HG03196 (cell line): Measurements from ENCODE around the gene RPLP2.
A peak's percentile ranks its signal among the peaks of the same experiment; 100 is the strongest.

Source experiments
- ATAC-seq: cut with Tn5 transposase; IDR thresholded peaks from one replicate; pipeline ENCODE4 v1.9.1; 2021; ENCODE audit not compliant: unreplicated experiment

Gene RPLP2

DNA sequence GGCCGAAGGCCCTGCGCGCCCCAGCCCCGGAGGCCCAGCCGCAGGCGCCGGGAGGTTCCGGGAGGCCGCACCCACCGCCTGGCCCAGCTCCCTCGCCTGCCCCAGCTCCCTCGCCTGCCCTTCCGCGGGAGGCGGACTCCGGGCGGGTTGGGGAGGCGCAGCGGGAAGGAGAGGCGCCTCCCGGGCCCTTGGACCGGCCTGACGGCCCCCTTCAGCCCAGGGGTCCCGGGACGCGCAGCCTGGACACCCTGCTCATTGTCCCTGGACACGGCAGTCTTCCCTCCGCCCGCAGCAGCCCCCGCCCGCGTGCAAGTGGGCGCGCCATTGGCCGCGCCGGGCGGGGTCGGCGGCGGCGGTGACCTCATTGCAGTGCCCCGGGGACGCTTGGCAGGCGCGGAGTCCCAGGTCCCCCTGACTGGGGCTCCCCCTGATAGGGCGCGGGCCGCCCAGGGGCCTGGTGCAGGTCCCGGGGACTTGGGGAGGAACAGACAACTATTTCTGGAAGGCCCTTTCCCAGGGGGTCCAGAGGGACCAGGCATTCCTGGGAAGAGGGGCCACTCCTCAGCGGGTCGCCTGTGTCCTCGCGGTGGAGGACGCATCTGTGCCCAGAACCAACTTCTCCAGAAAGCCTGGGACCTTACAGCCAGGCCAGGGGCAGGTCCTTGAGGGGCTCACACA, 23.5 kb downstream of the RPLP2 start:
- peak; percentile 5 for ATAC-seq

DNA sequence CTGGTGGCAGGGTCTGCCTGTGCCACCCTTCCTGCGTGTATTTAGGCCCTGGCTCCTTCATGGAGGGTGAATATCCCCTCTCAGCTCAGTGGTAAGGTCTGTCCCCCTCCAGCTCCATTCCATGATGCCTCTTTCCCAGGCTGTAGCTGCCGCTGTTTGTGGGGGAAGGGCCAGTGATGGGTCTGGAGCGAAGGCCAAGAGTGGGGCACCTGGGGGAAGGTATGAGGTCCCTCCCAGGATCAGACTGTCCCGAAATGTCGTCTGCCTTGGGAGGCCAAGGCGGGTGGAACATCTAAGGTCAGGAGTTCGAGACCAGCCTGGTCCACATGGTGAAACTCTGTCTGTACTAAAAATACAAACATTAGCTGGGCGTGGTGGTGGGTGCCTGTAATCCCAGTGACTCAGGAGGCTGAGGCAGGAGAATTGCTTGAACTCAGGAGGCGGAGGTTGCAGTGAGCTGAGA, 24.1 kb downstream of the RPLP2 start:
- no peak for ATAC-seq

DNA sequence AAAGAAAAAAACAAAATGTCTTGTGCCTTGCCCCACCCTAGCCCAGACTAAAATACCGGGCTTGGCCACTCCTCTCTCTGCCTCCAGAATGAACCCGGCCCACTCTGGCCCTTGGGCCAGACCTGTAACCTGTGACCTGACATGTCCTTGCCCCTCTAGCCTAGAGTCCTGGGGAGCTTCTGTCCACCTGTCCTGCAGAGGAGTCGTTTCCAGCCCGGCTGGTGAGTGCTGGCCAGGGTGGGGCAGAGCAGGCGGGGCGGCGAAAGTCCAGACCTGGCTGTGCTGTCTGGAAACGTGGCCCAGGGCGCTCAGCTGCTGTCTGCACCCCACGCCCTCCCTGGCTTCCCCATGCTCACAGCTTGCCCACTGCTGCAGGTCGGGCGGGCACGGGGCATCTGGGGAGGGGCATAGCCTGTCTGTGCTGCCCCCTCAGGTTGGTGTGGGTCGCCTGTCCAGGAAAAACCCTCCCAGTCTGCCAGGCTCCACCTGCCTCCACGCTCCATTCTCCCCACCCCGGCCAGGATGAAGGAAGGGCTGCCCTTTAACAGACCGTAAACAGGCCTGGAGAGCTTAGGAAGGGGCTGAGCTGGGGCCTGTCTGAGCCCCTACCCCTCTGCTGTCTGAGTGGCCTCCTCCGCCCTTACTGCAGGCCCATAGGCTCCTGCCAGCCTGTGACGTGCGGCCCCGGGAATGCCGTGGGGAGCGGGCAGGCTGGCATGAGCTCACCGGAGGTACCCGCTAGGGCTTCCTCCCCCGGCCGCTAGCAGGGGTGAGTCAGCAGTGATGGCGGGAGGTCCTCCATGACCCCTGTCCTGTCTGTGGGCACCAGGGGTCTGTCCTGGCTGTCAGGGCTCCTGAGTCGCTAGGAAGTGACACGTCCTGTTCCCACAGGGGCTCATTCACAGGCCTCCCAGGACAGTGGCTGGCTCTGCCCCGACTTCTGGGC, 24.9 kb downstream of the RPLP2 start:
- no peak for ATAC-seq

- ATAC-seq = no peak
These were observed 26.5 kb downstream of the RPLP2 start for GRCh38 chr11:836274-836673.

DNA sequence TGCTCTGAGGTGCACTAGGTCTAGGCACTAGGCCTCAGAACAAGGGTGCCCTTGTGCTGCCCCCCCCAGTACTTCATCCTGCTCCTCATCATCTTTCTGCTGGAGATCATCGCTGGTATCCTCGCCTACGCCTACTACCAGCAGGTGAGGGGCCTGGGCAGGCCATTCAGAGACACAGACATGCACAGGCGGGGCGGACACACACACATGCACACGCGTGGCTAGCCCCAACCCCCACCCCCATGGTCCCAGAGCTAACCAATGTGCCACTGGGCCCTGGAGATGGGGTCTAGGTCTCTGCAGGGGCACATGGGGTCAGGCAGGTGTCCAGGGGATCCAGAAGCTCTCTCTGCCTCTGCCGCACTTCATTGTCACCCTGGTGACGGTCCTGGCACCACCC, 26.9 kb downstream of the RPLP2 start:
- ATAC-seq = no peak

GRCh38 chr11:837189-837989, 27.6 kb downstream of the RPLP2 start:
- ATAC-seq = no peak

GRCh38 chr11:837990-838307, 28.2 kb downstream of the RPLP2 start:
- no peak for ATAC-seq

GRCh38 chr11:838441-839279, 28.9 kb downstream of the RPLP2 start:
- ATAC-seq = no peak

DNA sequence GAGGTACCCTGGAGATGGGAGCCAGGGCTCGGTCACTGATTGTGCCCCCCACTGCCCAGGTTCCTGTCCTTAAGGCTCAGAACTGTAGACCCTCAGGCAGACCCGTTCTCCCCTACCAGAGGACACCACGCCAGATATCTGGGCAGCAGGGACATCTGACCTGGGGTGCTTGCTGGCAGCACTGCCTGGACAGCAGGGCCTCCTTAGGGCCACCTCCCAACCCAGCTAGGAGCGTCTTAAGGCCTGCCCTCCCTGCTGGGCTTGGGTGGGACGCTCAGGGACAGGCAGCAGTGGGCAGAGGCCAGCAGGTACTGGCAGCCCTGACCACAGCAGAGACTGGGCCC, 29.5 kb downstream of the RPLP2 start:
- no peak for ATAC-seq

DNA sequence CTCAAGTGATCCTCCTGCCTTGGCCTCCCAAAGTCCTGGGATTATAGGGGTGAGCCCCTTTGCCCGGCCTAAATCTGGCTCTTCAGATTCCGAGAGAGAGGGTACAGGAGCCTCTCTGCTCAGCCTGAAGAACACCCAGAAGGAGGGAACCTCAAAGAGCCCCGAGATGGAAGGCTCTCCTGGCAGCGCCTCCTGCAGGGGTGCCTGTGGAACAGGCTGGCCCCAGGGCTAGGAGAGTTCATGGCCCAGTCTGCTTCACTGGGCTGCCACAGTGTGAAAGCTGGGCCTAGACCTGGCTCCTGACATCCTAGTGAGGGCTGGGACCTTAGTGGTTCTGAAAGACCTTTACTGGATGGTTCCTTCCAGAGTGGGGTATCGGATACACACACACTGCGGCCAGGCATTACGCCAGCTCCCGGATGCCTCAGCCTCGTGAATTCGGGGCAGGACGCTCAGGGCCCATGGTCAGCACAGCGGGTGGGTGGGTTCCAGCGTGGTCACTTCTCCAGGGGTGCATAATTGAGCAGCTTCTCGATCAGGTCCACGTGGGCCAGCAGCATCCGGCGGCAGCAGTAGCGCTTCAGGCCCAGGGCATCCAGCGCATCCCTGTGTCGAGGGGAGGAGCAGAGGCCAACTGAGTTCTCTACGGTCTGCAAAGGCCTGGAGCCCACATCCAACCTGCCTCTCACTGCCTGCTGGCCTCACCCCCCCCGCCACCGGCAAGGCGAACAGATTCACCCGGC, 30.3 kb downstream of the RPLP2 start:
- no peak for ATAC-seq

GRCh38 chr11:841981-842369, 32.2 kb downstream of the RPLP2 start:
- ATAC-seq = no peak

- peak; percentile 46 for ATAC-seq
These were observed 32.7 kb downstream of the RPLP2 start, which contains the start of the genes POLR2L and TSPAN4 for GRCh38 chr11:842370-843002. Gene POLR2L (minus strand): TSS chr11:842529. CDS start chr11:842508, 21 bp downstream. Gene TSPAN4 (plus strand): TSS chr11:842852. CDS start chr11:850305, 7,453 bp downstream.

- ATAC-seq = no peak
These were observed 33.4 kb downstream of the RPLP2 start for GRCh38 chr11:843086-843734.

DNA sequence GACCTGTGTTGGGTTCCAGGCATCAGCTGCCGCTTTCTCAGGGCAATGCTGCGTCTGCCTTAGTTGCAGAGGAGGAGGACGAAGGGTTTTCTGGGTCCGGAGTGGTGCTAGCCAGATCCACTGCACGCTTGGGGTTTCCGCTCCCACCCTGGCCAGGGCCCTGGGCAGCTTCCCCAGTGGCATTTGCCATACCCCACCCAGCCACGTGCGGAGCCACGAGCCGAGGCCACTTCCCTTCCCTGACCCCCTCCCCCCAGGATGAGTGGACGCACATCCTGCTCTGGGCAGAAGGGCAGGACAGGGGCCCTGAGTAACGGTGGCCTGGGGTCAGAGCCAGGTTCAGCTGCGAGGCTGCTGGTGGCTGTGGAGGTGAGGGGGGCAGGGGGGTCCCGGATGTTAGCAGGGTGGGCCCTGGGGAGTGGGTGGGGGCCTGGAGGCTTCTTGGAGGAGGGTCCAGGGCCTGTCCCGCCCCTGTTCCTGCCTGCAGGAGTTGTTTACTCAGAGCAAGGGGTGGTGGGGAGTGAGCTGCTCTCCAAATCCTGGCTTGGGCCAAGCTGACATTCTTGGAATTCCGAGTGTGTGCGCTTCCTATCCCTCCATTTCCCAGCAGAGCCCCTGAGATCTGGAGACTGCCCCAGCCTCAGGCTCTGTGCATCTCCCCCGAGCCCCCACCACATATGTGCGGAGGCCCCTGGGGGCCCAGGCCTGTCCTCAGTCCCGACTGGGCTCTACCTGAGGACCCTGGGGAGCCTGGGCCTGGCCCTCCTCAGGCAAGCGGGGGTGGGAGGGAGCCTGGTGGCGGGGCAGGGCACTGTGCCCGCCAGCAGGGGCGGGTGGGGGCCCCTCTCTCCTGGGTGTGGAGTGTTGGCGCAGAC, 34.3 kb downstream of the RPLP2 start:
- ATAC-seq = no peak

DNA sequence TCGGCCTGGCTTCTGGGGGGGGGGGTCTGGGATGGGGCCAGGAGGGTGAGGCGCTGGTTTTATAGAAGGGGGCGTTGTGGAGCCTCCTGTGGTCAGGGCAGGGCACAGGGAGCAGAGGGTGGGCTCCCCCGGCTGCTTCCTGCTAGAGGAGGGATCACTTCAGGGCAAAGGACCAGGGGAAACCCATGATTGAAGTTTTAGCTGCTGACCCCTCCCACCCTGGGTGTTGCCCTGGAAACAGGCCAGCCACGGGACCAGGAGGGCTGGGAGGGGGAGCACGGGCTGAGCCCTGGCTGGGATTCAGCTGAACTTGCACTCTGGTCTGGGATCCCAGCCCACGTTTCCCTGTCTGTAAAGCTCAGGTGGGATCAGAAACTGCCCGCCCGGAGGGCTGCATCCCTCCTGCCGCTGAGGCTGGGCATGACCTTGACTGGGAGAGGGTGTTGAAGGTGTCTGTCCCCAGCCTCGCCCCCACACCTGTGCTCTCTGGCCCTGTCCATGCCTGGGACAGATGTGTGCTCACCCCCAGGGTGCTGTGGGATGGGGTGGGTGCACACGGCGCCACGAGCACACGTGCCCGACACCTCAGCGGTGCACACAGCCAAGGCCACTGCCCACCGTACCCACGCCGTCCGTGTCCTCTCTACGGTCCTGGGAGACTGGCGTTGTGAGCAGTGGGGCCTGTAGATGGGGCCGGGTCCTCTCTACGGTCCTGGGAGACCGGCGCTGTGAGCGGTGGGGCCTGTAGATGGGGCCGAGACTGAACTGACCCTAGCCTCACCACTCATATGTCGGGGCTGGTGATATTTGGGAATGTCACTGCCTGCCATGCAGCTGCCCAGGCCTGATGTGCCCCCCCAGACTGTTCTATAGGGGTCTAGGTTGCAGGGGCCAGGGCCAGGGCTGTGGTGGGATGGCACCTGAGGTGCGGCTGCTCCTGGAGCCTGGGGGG, 35.2 kb downstream of the RPLP2 start:
- ATAC-seq = no peak

- ATAC-seq = no peak
These were observed 36.2 kb downstream of the RPLP2 start for GRCh38 chr11:845872-846495.
